NCI-H2029 (cell line): ENCODE results near the gene DKK3.

Experiments
- DNase-seq: peaks from one replicate; lab custom pipeline; 2025; lab: John Stamatoyannopoulos, UW

Gene DKK3

GRCh38 chr11:11981840-11982239 lies 26.6 kb downstream of the DKK3 start:
- DNase-seq, result no peak

- DNase-seq, result no peak
These were observed 27.1 kb downstream of the DKK3 start for GRCh38 chr11:11981364-11981763.

GRCh38 chr11:11980841-11981308 lies 27.6 kb downstream of the DKK3 start:
- DNase-seq, result no peak

GRCh38 chr11:11980200-11980599 lies 28.2 kb downstream of the DKK3 start:
- no peak for DNase-seq

- no peak for DNase-seq
These were observed 28.8 kb downstream of the DKK3 start for GRCh38 chr11:11979488-11980117.

GRCh38 chr11:11978792-11979487 lies 29.5 kb downstream of the DKK3 start:
- peak; percentile 47 for DNase-seq

- no peak for DNase-seq
These were observed 30.3 kb downstream of the DKK3 start for GRCh38 chr11:11978098-11978637.

GRCh38 chr11:11977206-11977938 lies 31.1 kb downstream of the DKK3 start:
- DNase-seq, result no peak

GRCh38 chr11:11976481-11977127 lies 31.8 kb downstream of the DKK3 start:
- DNase-seq, result no peak

GRCh38 chr11:11975201-11976092 lies 33.0 kb downstream of the DKK3 start:
- no peak for DNase-seq

GRCh38 chr11:11973866-11974265 lies 34.6 kb downstream of the DKK3 start:
- DNase-seq, result no peak

- DNase-seq, result no peak
These were observed 35.0 kb downstream of the DKK3 start for GRCh38 chr11:11973361-11973800.

- no peak for DNase-seq
These were observed 35.6 kb downstream of the DKK3 start for GRCh38 chr11:11972730-11973341.

- DNase-seq, result no peak
These were observed 36.4 kb downstream of the DKK3 start for GRCh38 chr11:11971906-11972547.

- DNase-seq, result no peak
These were observed 37.9 kb downstream of the DKK3 start for GRCh38 chr11:11970556-11970955.

- no peak for DNase-seq
These were observed 38.8 kb downstream of the DKK3 start for GRCh38 chr11:11969380-11970215.

GRCh38 chr11:11968511-11969280 lies 39.7 kb downstream of the DKK3 start:
- DNase-seq, result no peak
